RWPE2 (cell line): ENCODE data around the gene LUZP2.

ENCODE experiments used
- ATAC-seq: fragments of 200-7000 bp; cut with Tn5 transposase; 3 replicates; pipeline ENCODE4 v1.9.1; 2021; ENCODE audit warnings: low read depth
- DNase-seq: peaks from one replicate; pipeline ENCODE4 v3.0.0-alpha.2; 2020; ENCODE audit warnings: low spot score
- H3K27ac ChIP-seq: fragments of 450-650 bp; 2 replicates; pipeline ENCODE4 v1.5.1; 2017; ENCODE audit warnings: mild to moderate bottlenecking; ENCODE audit not compliant: poor library complexity, severe bottlenecking
- H3K27me3 ChIP-seq: fragments of 250-450 bp; sonication (Bioruptor Pico); 2 replicates; pipeline ENCODE4 v1.5.1; 2021; ENCODE audit warnings: mild to moderate bottlenecking, moderate library complexity; ENCODE audit not compliant: insufficient read depth, poor library complexity, severe bottlenecking
- H3K36me3 ChIP-seq: fragments of 250-450 bp; sonication (Bioruptor Pico); 2 replicates; pipeline ENCODE4 v1.5.1; 2020; ENCODE audit warnings: low read depth, mild to moderate bottlenecking, moderate library complexity
- H3K4me1 ChIP-seq: fragments of 250-450 bp; sonication (Bioruptor Pico); 2 replicates; pipeline ENCODE4 v1.5.1; 2021; ENCODE audit warnings: mild to moderate bottlenecking, moderate library complexity; ENCODE audit not compliant: insufficient read depth, poor library complexity, severe bottlenecking
- H3K4me3 ChIP-seq: fragments of 250-450 bp; sonication (Bioruptor Pico); 2 replicates; pipeline ENCODE4 v1.5.1; 2021; ENCODE audit warnings: mild to moderate bottlenecking, moderate library complexity; ENCODE audit not compliant: severe bottlenecking
- H3K9me3 ChIP-seq: fragments of 250-450 bp; sonication (Bioruptor Pico); 2 replicates; pipeline ENCODE4 v1.5.1; 2021; ENCODE audit warnings: mild to moderate bottlenecking, moderate library complexity; ENCODE audit not compliant: severe bottlenecking
- TF ChIP-seq, protein P1 (sequence below): fragments of 450-650 bp; IDR thresholded peaks from one replicate; pipeline ENCODE4 v1.5.1; 2017; ENCODE audit warnings: mild to moderate bottlenecking, moderate library complexity; ENCODE audit not compliant: poor library complexity, severe bottlenecking

Gene LUZP2

GRCh38 chr11:24625975-24626374 lies 129.1 kb downstream of the LUZP2 start:
- DNase-seq, result no peak
- H3K4me1 ChIP-seq, result no peaks in the 10 kb centered on the region
- H3K36me3 ChIP-seq, result no peaks in the 10 kb centered on the region
- no peak for ATAC-seq
- no peaks in the 10 kb centered on the region for H3K9me3 ChIP-seq
- no peak overlapping the region for H3K27ac ChIP-seq
- no peak overlapping the region for H3K4me3 ChIP-seq
- TF ChIP-seq, protein P1, sequence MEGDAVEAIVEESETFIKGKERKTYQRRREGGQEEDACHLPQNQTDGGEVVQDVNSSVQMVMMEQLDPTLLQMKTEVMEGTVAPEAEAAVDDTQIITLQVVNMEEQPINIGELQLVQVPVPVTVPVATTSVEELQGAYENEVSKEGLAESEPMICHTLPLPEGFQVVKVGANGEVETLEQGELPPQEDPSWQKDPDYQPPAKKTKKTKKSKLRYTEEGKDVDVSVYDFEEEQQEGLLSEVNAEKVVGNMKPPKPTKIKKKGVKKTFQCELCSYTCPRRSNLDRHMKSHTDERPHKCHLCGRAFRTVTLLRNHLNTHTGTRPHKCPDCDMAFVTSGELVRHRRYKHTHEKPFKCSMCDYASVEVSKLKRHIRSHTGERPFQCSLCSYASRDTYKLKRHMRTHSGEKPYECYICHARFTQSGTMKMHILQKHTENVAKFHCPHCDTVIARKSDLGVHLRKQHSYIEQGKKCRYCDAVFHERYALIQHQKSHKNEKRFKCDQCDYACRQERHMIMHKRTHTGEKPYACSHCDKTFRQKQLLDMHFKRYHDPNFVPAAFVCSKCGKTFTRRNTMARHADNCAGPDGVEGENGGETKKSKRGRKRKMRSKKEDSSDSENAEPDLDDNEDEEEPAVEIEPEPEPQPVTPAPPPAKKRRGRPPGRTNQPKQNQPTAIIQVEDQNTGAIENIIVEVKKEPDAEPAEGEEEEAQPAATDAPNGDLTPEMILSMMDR, result no peak
- no peaks in the 10 kb centered on the region for H3K27me3 ChIP-seq

DNA sequence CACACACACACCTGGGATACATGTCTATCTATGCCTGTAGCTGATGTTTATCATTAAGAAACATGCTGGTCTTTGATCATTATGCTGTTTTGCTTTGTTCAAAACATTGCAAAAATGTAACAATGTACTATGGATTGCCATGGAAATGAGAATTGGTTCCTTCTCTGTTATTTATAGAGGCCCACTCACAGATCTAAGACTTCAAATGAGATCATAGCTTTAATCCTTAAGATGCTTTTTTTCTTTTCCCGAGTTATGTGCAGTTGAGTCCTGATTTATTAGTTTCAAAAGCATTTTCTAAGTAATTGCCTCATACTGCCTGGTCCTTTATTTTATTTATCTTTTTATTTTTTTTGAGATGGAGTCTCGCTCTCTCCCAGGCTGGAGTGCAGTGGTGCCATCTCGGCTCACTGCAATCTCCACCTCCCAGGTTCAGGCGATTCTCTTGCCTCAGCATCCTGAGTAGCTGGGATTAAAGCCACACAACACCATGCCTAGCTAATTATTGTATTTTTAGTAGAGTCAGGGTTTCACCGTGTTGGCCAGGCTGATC lies 131.4 kb downstream of the LUZP2 start:
- Histone ChIP-seq H3K9me3 (no peaks in the 10 kb centered on the region), H3K36me3 (no peaks in the 10 kb centered on the region), H3K4me1 (no peaks in the 10 kb centered on the region), H3K27me3 (no peaks in the 10 kb centered on the region), H3K4me3 (no peak overlapping the region), H3K27ac (no peak overlapping the region)
- DNase-seq (no peak), ATAC-seq (no peak)
- TF ChIP-seq, protein P1, result no peak

DNA sequence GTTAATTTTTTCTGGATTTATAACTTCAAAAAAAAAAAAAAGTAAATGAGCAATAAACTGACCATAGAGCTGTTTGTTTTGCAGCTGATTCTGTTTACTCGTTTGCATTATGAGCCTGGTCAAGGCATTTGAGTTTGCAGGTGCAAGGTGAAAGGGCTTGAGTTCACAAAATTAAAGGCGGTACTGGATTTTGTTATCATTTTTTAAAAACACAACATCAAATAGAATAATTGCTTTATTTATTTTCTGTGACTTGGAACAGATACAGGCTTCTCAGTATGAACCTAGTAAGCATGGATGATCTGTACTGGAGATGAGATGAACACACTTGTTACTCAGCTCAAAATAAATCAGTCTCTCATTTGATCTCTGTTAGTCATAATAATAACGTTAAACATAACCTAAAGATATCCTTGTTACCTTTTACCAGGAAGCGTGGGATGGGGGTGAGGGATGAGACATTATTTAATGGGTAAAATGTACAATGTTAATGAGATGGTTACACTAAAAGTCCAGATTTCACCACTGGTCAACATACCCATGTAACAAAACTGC lies 137.8 kb downstream of the LUZP2 start:
- H3K27ac ChIP-seq, result no peak overlapping the region
- no peaks in the 10 kb centered on the region for H3K9me3 ChIP-seq
- H3K4me1 ChIP-seq, result no peaks in the 10 kb centered on the region
- H3K27me3 ChIP-seq, result no peaks in the 10 kb centered on the region
- H3K4me3 ChIP-seq, result no peak overlapping the region
- TF ChIP-seq, protein P1, result no peak
- no peak for ATAC-seq
- H3K36me3 ChIP-seq, result no peaks in the 10 kb centered on the region
- no peak for DNase-seq

DNA sequence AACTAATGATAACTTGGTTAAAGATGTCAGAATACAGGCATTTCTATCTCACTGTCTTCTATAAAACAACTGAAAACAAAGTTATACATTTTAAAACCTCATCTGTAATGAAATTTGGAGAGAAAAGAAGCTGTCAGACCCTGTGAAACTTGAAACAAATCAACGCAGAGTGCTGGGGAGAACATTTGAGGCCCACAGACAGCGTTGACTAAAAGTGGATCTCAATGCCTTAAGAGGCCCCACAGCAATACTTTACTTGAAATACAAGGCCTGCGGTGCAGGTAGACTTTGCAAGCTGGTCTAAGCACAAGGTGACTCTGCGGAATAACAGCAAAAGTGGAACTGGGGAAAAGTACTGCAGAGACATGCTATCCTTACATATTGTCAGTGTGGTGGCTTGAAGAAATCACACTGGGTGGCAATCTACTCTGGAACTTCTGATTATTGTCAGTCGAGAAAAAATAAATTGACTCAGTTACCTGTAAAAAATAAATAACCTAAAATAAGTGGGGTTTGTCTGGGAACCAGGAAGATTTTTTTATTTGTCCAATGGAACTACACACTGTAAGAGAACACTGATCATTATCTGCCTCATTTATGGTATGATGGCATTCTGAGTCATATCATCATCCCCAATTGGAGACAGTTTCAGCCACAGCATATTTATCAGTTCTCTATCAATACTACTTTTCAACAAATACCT lies 138.9 kb downstream of the LUZP2 start:
- peak; percentile 90 for ATAC-seq
- Histone ChIP-seq H3K36me3 (no peaks in the 10 kb centered on the region), H3K4me1 (no peaks in the 10 kb centered on the region), H3K9me3 (no peaks in the 10 kb centered on the region), H3K27me3 (no peaks in the 10 kb centered on the region), H3K27ac (no peak overlapping the region), H3K4me3 (no peak overlapping the region)
- DNase-seq, result no peak
- TF ChIP-seq, protein P1, result no peak

GRCh38 chr11:24636291-24636629 lies 139.4 kb downstream of the LUZP2 start:
- ATAC-seq, result peak; percentile 25; the same call in 1 of the 3 replicates
- no peak overlapping the region for H3K27ac ChIP-seq
- H3K4me1 ChIP-seq, result no peaks in the 10 kb centered on the region
- H3K9me3 ChIP-seq, result no peaks in the 10 kb centered on the region
- no peaks in the 10 kb centered on the region for H3K27me3 ChIP-seq
- no peaks in the 10 kb centered on the region for H3K36me3 ChIP-seq
- DNase-seq, result no peak
- no peak overlapping the region for H3K4me3 ChIP-seq
- TF ChIP-seq, protein P1, result no peak
